Body of pancreas (tissue), 4 donors: ENCODE data around the gene THSD7B. TPM values are rescaled to one million over a fixed set of nuclear protein-coding genes. Genes with fewer than 3 reads are reported as not detected.

Experiments used
- ATAC-seq: fragments of 150-250 bp; one replicate; pipeline ENCODE4 v1.9.1; 2016
- DNase-seq, 4 donors: peaks; one replicate each; pipeline ENCODE4 v3.0.0-alpha.2; 2019
- H3K27ac ChIP-seq, 4 donors: fragments of 200-600 bp; sonication (generic); 1 replicate in 3 of 4; 2 replicates in 1 of 4; pipeline versions ENCODE4 v1.5.1 to v1.6.1; 2016 to 2019; ENCODE audit warnings: mild to moderate bottlenecking in 1 of 4, mixed read lengths in 1 of 4, moderate library complexity in 1 of 4
- H3K27me3 ChIP-seq, 2 donors: fragments of 200-600 bp; sonication (generic); one replicate each; pipeline ENCODE4 v1.6.0; 2016; ENCODE audit warnings: mild to moderate bottlenecking in 1 of 2
- H3K36me3 ChIP-seq, 2 donors: fragments of 200-600 bp; sonication (generic); replicated peaks in 1 of 2; 2 replicates each; pipeline ENCODE4 v1.5.1; 2016; ENCODE audit warnings: low read depth in 2 of 2; ENCODE audit not compliant: insufficient read depth in 1 of 2
- H3K4me1 ChIP-seq: fragments of 200-600 bp; sonication (generic); one replicate; pipeline ENCODE4 v1.6.0; 2016
- H3K4me3 ChIP-seq, 2 donors: fragments of 200-600 bp; sonication (generic); 1 replicate in 1 of 2; 2 replicates in 1 of 2; pipeline ENCODE4 v1.5.1; 2016 to 2019
- H3K9me3 ChIP-seq, 3 donors: fragments of 200-600 bp; sonication (generic); 1 replicate in 2 of 3; 2 replicates in 1 of 3; pipeline ENCODE4 v1.5.1; 2016
- CTCF ChIP-seq, 7 experiments: fragments of 450-650 bp in 4 of 7; fragments of 200-600 bp in 3 of 7; sonication (generic) in 3 of 7; IDR thresholded peaks; one replicate each; pipeline ENCODE4 v1.5.1; 2016 to 2019; ENCODE audit warnings: antibody characterized with exemption in 7 of 7
- POLR2A ChIP-seq, 3 donors: fragments of 450-650 bp; IDR thresholded peaks; one replicate each; pipeline ENCODE4 v1.6.1; 2016; ENCODE audit warnings: antibody characterized with exemption in 3 of 3, mild to moderate bottlenecking in 2 of 3
- WGBS, 2 donors: methylation state at CpG; one replicate each; pipeline ENCODE4 v1.1.5; 2017; 5-methylcytosine and 5-hydroxymethylcytosine counted together
- intact Hi-C: fragments of 100-400 bp; cut with DNase I; formaldehyde crosslinking; loops from one replicate; pipeline ENCODE4 v1.15.1; 2023
- total RNA-seq, 2 donors: library from RNA; depleted of rRNA; stranded (reverse); fragments of >200 nt; gene quantifications; one replicate each; pipeline ENCODE4 v1.1.0, GENCODE V29; 2016

THSD7B gene
- total RNA-seq, 2 donors from 2014 or later, result 0.26 to 0.33 TPM

GRCh38 chr2:137508739-137509384 is 743.5 kb downstream of the THSD7B start:
- Histone ChIP-seq H3K4me1 (no peaks in the 10 kb centered on the region), H3K27ac (no peak overlapping the region), H3K4me3 (no peak overlapping the region), H3K27me3 (no peaks in the 10 kb centered on the region), H3K9me3 (no peaks in the 10 kb centered on the region), H3K36me3 (no peaks in the 10 kb centered on the region)
- no peak for ATAC-seq
- no peak for DNase-seq
- intact Hi-C loops, result no loop called here
- 46 to 50% methylated on average over 4 to 5 of the region's 5 CpGs for WGBS, 2 donors
- no peak for TF ChIP-seq CTCF (IDR thresholded peaks at IDR 0.05)
- TF ChIP-seq POLR2A (IDR thresholded peaks at IDR 0.05), result no peak

- DNase-seq (no peak), ATAC-seq (no peak)
- no peaks in the 10 kb centered on the region for H3K9me3 ChIP-seq
- H3K4me3 ChIP-seq, result no peak overlapping the region
- H3K27me3 ChIP-seq, result no peaks in the 10 kb centered on the region
- H3K4me1 ChIP-seq, result no peaks in the 10 kb centered on the region
- no peaks in the 10 kb centered on the region for H3K36me3 ChIP-seq
- no peak overlapping the region for H3K27ac ChIP-seq
- no peak for TF ChIP-seq CTCF (IDR thresholded peaks at IDR 0.05)
- TF ChIP-seq POLR2A (IDR thresholded peaks at IDR 0.05), result no peak
- intact Hi-C loops, result no loop called here
- whole genome bisulfite sequencing, 2 donors, result 38 to 50% methylated on average over 1 of the region's 1 CpG
These were observed 746.2 kb downstream of the THSD7B start for GRCh38 chr2:137511526-137511925.

- intact Hi-C loops, result no loop called here
- WGBS, 2 donors, result 61 to 67% methylated on average over 2 of the region's 2 CpGs
These were observed 756.6 kb downstream of the THSD7B start for GRCh38 chr2:137521653-137522619.

GRCh38 chr2:137522620-137523011 is 757.3 kb downstream of the THSD7B start:
- Histone ChIP-seq H3K4me3 (no peak overlapping the region), H3K36me3 (no peaks in the 10 kb centered on the region), H3K4me1 (no peaks in the 10 kb centered on the region), H3K27me3 (no peaks in the 10 kb centered on the region), H3K27ac (no peak overlapping the region), H3K9me3 (no peaks in the 10 kb centered on the region)
- WGBS, 2 donors, result 24 to 30% methylated on average over 1 of the region's 1 CpG
- ATAC-seq (no peak), DNase-seq (no peak)
- TF ChIP-seq POLR2A (IDR thresholded peaks at IDR 0.05), result no peak
- no peak for TF ChIP-seq CTCF (IDR thresholded peaks at IDR 0.05)
- intact Hi-C loops, result no loop called here

More at GRCh38 chr2:137521653-137522619, 756.6 kb downstream of the THSD7B start:
- no peaks in the 10 kb centered on the region for H3K27me3 ChIP-seq
- H3K36me3 ChIP-seq, result no peaks in the 10 kb centered on the region
- H3K4me1 ChIP-seq, result no peaks in the 10 kb centered on the region
- H3K27ac ChIP-seq, result no peak overlapping the region
- DNase-seq (no peak), ATAC-seq (no peak)
- no peak overlapping the region for H3K4me3 ChIP-seq
- TF ChIP-seq CTCF (IDR thresholded peaks at IDR 0.05), result no peak
- no peak for TF ChIP-seq POLR2A (IDR thresholded peaks at IDR 0.05)
- H3K9me3 ChIP-seq, result no peaks in the 10 kb centered on the region
